D721Med (cell line): ENCODE data around the gene DDIT4.
A peak's percentile ranks its signal among the peaks of the same experiment; 100 is the strongest.

Source experiments
- DNase-seq: peaks from one replicate; pipeline ENCODE4 v3.0.0; 2011; ENCODE audit warnings: low spot score; ENCODE audit not compliant: insufficient read length
- FAIRE-seq: peaks from 2 replicates; lab custom pipeline; 2011; peaks lifted over from hg19 to GRCh38; lab: Jason Lieb, UNC
- TF ChIP-seq, protein P1 (sequence below): IDR thresholded peaks from 2 replicates; pipeline ENCODE4 v1.5.1; 2012; ENCODE audit warnings: mild to moderate bottlenecking, control low read depth; ENCODE audit not compliant: insufficient read depth; ENCODE audit errors: missing control alignments

The DDIT4 gene

DNA sequence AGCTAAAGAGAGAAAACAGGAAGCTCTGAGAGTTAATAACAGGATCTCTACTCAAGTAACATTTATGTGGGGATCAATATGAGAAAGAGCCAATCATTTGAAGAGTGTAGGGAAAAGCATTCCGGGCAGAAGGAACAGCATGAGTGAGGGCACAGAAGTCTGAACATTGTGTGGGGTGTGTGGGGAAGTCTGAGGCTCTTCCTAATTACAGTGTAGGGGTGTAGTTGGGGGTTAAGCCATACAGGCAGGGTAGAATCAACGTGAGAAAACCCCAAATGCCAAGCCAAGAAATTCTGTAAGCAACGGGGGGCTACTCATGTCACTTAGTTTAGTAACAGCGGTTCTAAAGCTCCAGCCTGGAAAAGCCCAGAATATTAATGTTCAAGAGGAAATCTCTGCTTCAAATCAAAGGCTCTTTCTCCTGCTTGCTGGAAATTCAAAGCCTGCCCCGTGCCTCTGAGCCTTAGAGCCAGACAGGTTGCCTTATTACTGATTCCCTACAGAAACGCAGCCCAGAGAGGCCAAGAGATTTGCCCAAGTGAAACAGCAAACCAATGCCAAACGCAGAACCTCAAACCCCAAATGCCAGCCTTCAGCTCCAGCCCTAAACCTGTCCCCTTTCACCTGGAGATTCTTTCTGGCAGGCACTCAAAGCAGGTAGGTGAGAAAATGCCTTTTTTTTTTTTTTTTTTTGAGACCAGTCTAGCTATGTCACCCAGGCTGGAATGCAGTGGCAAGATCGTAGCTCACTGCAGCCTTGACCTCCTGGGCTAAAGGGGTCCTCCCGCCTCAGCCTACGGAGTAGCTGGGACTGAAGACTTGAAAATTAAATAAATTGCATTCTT, 44.9 kb downstream of the DDIT4 start:
- TF ChIP-seq, protein P1, sequence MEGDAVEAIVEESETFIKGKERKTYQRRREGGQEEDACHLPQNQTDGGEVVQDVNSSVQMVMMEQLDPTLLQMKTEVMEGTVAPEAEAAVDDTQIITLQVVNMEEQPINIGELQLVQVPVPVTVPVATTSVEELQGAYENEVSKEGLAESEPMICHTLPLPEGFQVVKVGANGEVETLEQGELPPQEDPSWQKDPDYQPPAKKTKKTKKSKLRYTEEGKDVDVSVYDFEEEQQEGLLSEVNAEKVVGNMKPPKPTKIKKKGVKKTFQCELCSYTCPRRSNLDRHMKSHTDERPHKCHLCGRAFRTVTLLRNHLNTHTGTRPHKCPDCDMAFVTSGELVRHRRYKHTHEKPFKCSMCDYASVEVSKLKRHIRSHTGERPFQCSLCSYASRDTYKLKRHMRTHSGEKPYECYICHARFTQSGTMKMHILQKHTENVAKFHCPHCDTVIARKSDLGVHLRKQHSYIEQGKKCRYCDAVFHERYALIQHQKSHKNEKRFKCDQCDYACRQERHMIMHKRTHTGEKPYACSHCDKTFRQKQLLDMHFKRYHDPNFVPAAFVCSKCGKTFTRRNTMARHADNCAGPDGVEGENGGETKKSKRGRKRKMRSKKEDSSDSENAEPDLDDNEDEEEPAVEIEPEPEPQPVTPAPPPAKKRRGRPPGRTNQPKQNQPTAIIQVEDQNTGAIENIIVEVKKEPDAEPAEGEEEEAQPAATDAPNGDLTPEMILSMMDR = no peak
- DNase-seq (no peak), FAIRE-seq (no peak)

DNA sequence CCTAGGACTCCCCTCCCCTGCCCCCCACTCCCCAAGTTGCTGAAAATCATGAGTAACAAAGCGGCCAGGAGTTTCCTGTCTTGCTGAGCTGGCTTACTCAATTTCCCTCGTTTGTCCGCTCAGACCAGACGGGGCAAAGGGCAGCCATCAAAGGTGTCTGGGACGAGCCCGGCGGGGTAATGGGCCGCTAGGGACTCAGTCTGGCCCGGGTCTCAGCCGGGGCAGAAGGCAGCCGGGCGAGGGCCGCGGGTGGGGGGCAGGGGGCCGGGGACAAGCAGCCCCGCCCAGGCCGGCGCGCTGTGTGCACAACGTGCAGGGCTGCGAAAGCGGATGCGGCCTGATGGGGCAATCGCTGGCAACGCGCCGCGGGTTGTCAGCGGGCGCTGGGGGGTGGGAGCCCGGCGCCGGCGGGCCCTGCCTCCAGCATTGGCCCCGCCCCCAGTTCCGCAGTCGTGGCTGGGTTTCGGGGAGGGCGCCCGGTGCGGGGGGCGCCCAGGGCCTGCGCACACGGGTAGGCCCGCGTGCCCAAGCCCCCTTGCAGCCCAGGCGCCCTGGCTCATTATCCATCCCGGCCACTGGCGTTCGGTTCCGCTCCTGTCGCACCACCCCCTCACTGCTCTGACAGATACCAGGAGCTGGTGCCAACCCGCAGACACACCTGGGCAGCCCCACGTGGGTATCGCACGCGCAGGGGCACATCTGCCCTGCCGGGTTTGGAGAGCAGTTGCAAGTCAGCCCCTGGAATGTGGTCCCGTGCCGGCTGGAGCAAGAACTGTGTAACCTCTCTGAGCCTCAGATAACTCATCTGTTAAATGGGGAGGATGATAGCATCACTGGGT, 45.9 kb downstream of the DDIT4 start:
- TF ChIP-seq, protein P1 = no peak
- no peak for FAIRE-seq
- no peak for DNase-seq

DNA sequence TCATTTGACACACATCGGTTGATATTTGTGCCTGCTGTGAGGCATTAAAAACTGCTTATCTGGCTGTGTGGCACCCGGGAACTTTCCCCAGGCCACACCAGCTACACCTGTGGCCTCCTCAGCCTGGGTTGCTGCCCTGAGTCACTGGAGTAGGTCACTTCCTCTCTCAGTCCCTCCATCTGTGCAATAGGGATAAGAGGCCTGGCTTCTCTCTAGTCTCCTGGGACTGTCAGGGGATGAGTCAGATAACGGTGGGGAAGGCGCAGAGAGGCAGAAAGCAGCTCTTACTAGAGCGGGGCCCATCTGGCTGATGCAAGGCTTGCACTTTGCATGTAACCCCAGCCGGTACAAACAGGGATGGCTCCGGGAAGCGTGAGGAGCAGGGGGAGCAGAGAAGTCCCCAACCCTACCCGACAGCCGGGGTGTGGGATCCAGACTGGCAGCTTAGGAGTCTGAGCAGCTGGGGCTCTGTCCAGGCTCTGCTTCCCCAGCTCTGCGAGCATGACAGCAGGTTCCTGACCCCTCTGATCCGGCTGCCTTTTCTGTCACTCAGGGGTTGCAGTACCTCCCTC, 47.0 kb downstream of the DDIT4 start:
- DNase-seq (peak; percentile 88), FAIRE-seq (no peak)
- TF ChIP-seq, protein P1 = no peak

DNA sequence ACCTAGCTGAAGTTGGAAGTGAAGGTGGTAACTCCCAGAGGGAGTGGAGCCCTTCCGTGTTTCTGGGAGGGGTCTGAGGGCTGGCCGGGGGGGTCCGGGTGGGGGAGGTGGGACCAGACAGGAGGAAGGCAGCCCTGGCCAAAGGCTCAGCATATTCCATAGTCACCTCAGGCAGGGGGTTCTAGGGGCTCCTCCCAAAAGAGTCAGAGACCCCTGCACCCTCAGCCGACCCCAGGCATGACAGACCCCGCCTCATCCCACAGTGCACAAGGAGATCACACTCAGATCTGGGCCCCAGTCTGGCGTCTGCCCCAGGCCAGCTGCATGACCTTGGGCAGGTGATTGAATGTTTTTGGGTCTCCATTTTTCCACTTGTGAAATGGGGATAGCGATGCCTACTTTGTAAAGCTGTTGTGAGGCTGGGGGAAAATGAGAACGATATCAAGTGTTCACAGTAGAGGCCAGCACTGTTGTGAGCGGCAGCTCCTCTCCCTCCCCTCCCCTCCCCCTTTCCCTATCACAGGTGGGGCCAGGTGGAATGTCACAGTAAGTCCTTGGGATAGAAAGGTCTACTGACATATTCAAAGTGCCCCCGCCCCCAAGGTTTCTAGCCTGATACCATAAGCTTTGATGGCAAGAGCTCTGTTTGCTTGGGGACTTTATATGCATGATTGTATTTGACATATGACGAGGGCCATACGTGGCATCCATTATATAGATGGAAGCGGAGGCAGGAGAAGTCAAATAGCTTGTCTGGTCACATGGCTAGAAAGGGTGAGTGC, 47.7 kb downstream of the DDIT4 start:
- DNase-seq (no peak), FAIRE-seq (no peak)
- TF ChIP-seq, protein P1 = no peak

DNA sequence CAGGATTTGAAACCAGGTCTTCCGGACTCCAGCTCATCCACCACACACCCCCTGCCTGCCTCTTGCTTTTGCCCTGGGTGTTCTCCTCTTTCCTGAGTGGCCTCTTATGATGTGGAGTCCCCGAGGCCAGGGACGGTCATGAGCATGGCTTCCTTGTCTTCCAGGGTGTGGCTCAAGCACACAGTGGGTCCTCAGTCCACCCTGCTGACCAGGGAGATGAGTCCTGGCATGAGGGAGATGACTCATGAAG, 48.2 kb downstream of the DDIT4 start:
- no peak for FAIRE-seq
- DNase-seq = no peak
- TF ChIP-seq, protein P1 = no peak

DNA sequence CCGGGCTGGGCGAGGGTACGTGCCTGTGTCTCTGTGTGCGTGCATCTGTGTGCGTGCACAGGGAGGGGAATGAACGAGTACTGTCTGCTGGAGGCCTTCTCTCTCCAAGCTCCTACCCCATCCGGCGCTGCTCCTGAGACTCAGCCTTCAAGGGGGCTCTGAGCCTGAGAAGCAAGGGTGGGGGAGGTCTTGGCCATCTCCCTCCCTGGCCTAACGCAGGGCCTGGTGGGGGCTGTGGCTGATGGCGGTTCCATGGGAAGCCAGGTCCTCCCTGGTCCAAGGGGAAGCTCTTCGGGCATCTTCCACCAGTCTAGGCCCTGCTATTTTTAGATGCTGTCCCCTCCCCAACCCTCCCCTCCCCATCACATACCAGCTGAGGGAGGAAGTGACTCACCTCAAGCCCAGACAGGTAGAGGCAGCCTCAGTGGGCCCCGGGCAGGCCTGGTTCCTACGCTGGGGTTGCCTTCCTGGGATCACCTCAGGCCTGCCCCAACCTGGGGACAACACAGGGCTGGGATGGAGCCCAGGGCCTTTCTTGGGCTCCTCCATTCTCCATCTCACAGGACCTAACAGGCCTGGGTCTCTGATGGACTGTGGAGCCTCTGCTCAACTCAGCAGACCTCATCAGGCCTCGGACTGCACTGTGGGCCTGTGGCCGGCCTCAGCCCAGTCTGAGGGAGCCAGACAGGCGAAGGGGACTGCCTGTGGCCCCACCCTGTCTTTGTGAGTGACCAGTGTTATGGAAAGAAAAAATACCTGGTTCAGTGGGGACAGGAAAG, 48.7 kb downstream of the DDIT4 start:
- TF ChIP-seq, protein P1 = no peak
- DNase-seq (no peak), FAIRE-seq (no peak)
